ENCODE measurements around the gene SUZ12.
A peak's percentile ranks its signal among the peaks of the same experiment; 100 is the strongest.
"Not testable (repeated sequence)": the region's sequence is repeated elsewhere in the genome, so short reads cannot be mapped to it uniquely, and the experiment has no call there.

The SUZ12 gene

GRCh38 chr17:31964131-31964530 is 27.3 kb downstream of the SUZ12 start:
- DNase-seq = not testable (repeated sequence)

GRCh38 chr17:31967648-31968047 is 30.8 kb downstream of the SUZ12 start:
- no peak for DNase-seq

DNA sequence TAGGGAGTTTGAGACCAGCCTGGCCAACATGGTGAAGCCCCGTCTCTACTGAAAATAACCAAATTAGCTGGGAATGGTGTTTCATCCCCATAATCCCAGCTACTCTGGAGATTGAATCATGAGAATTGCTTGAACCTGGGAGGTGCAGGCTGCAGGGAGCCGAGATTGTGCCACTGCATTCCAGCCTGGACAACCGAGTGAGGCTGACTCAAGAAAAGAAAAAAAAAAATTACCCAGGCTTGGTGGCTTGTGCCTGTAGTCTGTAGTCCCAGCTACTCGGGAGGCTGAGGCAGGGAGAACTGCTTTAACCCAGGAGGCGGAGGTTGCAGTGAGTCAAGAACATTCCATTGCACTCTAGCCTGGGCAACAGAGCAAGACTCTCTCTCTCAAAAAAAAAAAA is 33.6 kb downstream of the SUZ12 start:
- DNase-seq = not testable (repeated sequence)

DNA sequence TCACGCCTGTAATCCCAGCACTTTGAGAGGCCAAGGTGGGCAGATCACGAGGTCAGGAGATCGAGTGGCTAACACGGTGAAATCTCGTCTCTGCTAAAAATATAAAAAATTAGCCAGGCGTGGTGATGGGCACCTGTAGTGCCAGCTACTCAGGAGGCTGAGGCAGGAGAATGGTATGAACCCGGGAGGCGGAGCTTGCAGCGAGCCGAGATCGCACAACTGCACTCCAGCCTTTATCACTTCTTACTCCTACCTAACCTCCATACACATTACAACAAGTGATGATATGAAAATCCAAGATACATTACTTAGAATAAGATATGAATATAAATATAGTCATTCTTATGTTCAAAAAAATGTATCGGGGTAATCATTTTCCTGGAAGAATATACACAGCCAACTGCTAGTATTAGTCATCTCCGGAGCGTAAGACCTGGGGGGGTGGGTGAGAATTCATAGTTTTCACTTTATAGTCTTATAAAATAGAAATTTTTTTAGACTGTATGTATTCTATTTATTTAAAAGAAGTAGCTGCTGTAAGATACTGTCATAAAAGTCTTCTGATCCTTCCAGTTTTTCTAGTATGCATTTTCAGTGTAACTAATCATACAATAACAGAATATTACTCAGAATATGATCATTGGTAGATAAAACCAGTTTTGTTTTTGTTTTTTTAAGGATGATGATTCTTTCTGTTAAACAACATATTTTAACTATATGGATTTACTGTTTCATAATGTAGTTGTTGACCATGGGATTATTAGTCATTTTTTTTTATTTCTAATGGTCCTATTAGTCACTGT is 37.7 kb downstream of the SUZ12 start:
- DNase-seq = not testable (repeated sequence)

GRCh38 chr17:31975391-31975790 is 38.6 kb downstream of the SUZ12 start:
- not testable (repeated sequence) for DNase-seq

DNA sequence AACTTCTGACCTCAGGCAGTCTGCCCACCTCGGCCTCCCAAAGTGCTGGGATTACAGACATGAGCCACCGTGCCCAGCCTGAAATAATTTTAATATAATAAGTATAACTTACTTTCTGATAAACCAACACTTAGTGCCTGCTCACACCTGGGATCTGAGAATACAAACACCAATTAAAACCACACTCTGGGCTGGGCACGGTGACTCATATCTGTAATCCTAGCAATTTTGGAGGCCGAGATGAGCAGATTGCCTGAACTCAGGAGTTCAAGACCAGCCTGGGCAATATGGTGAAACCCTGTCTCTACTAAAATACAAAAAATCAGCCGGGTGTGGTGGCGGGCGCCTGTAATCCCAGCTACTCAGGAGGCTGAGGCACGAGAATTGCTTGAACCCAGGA is 55.0 kb downstream of the SUZ12 start:
- DNase-seq = not testable (repeated sequence)

- DNase-seq = no peak
Observed at GRCh38 chr17:31997005-31997404, 60.2 kb downstream of the SUZ12 start.

GRCh38 chr17:32006957-32007462 is 70.2 kb downstream of the SUZ12 start, which contains the start of gene LRRC37B:
Gene LRRC37B (plus strand): TSS chr17:32007383. CDS start chr17:32021393, 14,010 bp downstream.
- DNase-seq = peak; percentile 73

GRCh38 chr17:32007463-32008298 is 70.9 kb downstream of the SUZ12 start:
- DNase-seq = peak; percentile 34

- DNase-seq = no peak
Observed at GRCh38 chr17:32009262-32009542, 72.4 kb downstream of the SUZ12 start.

GRCh38 chr17:32010114-32010513 is 73.3 kb downstream of the SUZ12 start:
- no peak for DNase-seq

- peak; percentile 53 for DNase-seq
Observed at GRCh38 chr17:32015245-32016013, 78.6 kb downstream of the SUZ12 start.

DNA sequence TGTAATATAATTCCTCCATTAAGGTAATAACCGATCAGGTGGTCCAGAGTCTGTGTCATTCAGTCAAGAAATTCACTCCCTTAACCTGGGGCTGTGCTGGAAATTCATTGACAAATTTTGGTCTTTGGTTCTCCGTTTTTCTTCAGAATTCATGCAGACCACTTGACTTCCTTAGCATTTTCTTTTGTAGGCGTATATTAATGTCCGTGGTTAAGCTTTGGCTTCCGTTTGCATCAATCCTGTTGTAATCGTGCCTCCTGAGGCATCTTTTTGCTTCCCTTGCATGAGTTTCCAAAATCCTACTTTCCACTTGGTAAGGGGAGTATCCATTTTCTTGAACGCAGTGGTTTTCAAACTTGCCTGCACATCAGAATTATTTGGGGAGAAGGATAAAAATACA is 79.4 kb downstream of the SUZ12 start:
- DNase-seq = no peak

- DNase-seq = no peak
Observed at GRCh38 chr17:32019228-32019627, 82.4 kb downstream of the SUZ12 start.

GRCh38 chr17:32020943-32021614 is 84.3 kb downstream of the SUZ12 start:
- DNase-seq = no peak

DNA sequence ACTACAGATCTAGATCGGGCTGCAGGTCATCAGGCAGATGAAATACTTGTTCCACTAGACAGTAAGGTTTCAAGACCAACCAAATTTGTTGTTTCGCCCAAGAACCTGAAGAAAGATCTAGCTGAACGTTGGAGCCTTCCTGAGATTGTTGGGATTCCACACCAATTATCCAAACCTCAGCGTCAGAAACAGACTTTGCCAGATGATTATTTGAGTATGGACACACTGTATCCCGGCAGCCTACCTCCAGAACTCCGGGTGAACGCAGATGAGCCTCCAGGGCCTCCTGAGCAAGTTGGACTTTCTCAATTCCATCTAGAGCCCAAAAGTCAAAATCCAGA is 84.8 kb downstream of the SUZ12 start:
- DNase-seq = no peak

DNA sequence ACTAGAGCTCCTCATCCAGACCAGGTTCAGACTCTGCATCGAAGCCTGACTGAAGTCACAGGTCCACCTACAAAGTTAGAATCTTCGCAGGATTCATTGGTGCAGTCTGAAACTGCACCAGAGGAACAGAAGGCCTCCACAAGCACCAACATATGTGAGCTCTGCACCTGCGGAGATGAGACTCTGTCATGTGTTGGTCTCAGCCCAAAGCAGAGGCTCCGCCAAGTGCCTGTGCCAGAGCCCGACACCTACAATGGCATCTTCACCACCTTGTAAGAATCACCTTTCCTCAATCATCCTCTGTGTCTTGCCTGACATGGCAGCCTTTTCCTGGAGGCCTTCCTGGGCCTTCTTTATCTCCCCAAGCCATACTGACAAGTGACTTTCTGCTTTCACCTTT is 85.7 kb downstream of the SUZ12 start:
- DNase-seq = not testable (repeated sequence)

GRCh38 chr17:32027271-32027670 is 90.5 kb downstream of the SUZ12 start:
- not testable (repeated sequence) for DNase-seq

- no peak for DNase-seq
Observed at GRCh38 chr17:32033223-32033622, 96.4 kb downstream of the SUZ12 start.

DNA sequence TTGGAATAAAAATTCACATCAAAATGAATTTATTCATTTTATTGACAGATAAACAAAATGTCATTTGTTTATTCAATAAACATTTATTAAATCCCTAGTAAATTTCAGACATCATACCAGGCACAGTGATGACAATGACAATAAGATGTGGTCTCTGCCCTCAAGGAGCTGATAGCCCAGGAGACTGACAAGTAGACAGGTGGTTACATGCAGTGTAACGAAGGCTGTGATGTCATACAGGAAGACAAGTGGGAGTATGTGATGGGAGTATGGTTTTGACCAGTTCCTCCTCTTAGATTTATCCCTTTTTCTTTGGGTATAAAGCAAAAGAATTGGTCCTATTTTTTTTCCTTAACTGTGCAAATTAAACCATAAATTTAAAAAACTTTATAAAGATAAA is 97.0 kb downstream of the SUZ12 start:
- DNase-seq = not testable (repeated sequence)

DNA sequence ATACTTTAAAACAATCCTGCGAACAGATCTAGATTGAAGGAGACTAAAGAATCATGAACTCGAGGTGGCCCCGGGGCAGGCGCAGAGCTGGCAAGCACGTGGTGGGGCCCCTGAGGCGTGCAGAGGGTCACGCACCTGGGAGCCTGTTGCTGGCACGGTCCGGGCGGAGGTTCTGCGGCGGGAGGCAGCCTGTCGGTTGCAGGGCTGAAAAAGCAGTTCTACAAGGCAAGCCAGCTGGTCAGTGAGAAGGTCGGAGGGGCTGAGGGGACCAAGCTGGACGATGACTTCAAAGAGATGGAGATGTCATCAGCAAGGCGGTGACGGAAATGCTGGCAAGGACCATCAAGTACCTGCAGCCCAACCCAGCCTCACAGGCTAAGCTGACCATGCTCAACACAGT is 103.4 kb downstream of the SUZ12 start:
- DNase-seq = not testable (repeated sequence)

- DNase-seq = not testable (repeated sequence)
Observed at GRCh38 chr17:32041306-32041875, 104.6 kb downstream of the SUZ12 start.

Data from NCI-H526 treated with DMSO at 0.1 percent for 48 hours (cell line).